Calu3 (cell line): ENCODE measurements around the gene KIAA1614. TPM values are rescaled to one million over a fixed set of nuclear protein-coding genes. Genes with fewer than 3 reads are reported as not detected.

ENCODE experiments used
- BruUV-seq: library from RNA; stranded (reverse); fragments of 400-500 nt; replicated peaks from 2 replicates; lab custom pipeline; 2021; lab: Mats Ljungman, UMichigan
- CTCF ChIA-PET: fragments of 300-600 bp; sonication (Branson Sonifier 250); formaldehyde crosslinking; loops from one replicate; lab custom pipeline; 2022; ENCODE audit warnings: antibody characterized with exemption; lab: Charles Lee
- DNase-seq: peaks from one replicate; pipeline ENCODE4 v3.0.0; 2022
- H3K27ac Mint-ChIP-seq: one replicate; pipeline ENCODE4 v1.8.0; 2022; ENCODE audit warnings: mixed read lengths; ENCODE audit not compliant: unreplicated experiment
- H3K27me3 Mint-ChIP-seq: one replicate; pipeline ENCODE4 v1.8.0; 2022; ENCODE audit warnings: mixed read lengths; ENCODE audit not compliant: unreplicated experiment
- H3K36me3 Mint-ChIP-seq: one replicate; pipeline ENCODE4 v1.8.0; 2022; ENCODE audit warnings: mild to moderate bottlenecking, moderate library complexity, mixed read lengths; ENCODE audit not compliant: insufficient read depth, unreplicated experiment
- H3K4me1 Mint-ChIP-seq: one replicate; pipeline ENCODE4 v1.8.0; 2022; ENCODE audit warnings: mild to moderate bottlenecking, low read depth, mixed read lengths; ENCODE audit not compliant: unreplicated experiment
- H3K4me3 Mint-ChIP-seq: one replicate; pipeline ENCODE4 v1.8.0; 2022; ENCODE audit warnings: mild to moderate bottlenecking, low read depth, moderate library complexity, mixed read lengths; ENCODE audit not compliant: unreplicated experiment
- H3K9me3 Mint-ChIP-seq: one replicate; pipeline ENCODE4 v1.8.0; 2022; ENCODE audit warnings: low read depth, mixed read lengths; ENCODE audit not compliant: unreplicated experiment
- CTCF ChIP-seq: fragments of 200-600 bp; IDR thresholded peaks from one replicate; pipeline ENCODE4 v1.8.0; 2022; ENCODE audit warnings: antibody characterized with exemption; ENCODE audit not compliant: unreplicated experiment
- intact Hi-C: fragments of 100-400 bp; cut with micrococcal nuclease; formaldehyde crosslinking; loops from one replicate; pipeline ENCODE4 v1.10.0; 2022; ENCODE audit not compliant: unreplicated experiment
- total RNA-seq: library from RNA; stranded (reverse); gene quantifications from 2 replicates; pipeline ENCODE4 v1.2.3, GENCODE V29; 2022

Gene KIAA1614
- total RNA-seq, 1 experiment from 2014 or later = 0.19 TPM

- BruUV-seq = no TSS peak
- intact Hi-C loops = no loop called here
- Mint-ChIP-seq H3K4me3 (no peak overlapping the region), H3K27ac (no peak overlapping the region), H3K36me3 (no peaks in the 10 kb centered on the region), H3K4me1 (no peaks in the 10 kb centered on the region), H3K27me3 (no peaks in the 10 kb centered on the region), H3K9me3 (no peaks in the 10 kb centered on the region)
- DNase-seq = no peak
- CTCF ChIA-PET = no interaction called here
- TF ChIP-seq CTCF = no peak
These were observed 19.7 kb downstream of the KIAA1614 start for GRCh38 chr1:180932378-180932777.

GRCh38 chr1:180933141-180933540 lies 20.4 kb downstream of the KIAA1614 start:
- H3K4me1 Mint-ChIP-seq = no peaks in the 10 kb centered on the region
- no peak overlapping the region for H3K4me3 Mint-ChIP-seq
- TF ChIP-seq CTCF = no peak
- peaks cover 4% of the 10 kb centered on the region for H3K27me3 Mint-ChIP-seq
- intact Hi-C loops = no loop called here
- DNase-seq = no peak
- BruUV-seq = no TSS peak
- CTCF ChIA-PET = no interaction called here
- H3K36me3 Mint-ChIP-seq = no peaks in the 10 kb centered on the region
- no peaks in the 10 kb centered on the region for H3K9me3 Mint-ChIP-seq
- no peak overlapping the region for H3K27ac Mint-ChIP-seq

GRCh38 chr1:180934563-180934962 lies 21.9 kb downstream of the KIAA1614 start:
- no peak overlapping the region for H3K4me3 Mint-ChIP-seq
- no peaks in the 10 kb centered on the region for H3K36me3 Mint-ChIP-seq
- no peak for DNase-seq
- no peaks in the 10 kb centered on the region for H3K4me1 Mint-ChIP-seq
- TF ChIP-seq CTCF = no peak
- H3K9me3 Mint-ChIP-seq = no peaks in the 10 kb centered on the region
- CTCF ChIA-PET = no interaction called here
- no peak overlapping the region for H3K27ac Mint-ChIP-seq
- peaks cover 19% of the 10 kb centered on the region for H3K27me3 Mint-ChIP-seq
- intact Hi-C loops = no loop called here
- no TSS peak for BruUV-seq

GRCh38 chr1:180935326-180936109 lies 22.8 kb downstream of the KIAA1614 start:
- TF ChIP-seq CTCF = no peak
- Mint-ChIP-seq H3K27me3 (peaks cover 28% of the 10 kb centered on the region), H3K27ac (no peak overlapping the region), H3K4me3 (no peak overlapping the region), H3K4me1 (no peaks in the 10 kb centered on the region), H3K9me3 (no peaks in the 10 kb centered on the region), H3K36me3 (no peaks in the 10 kb centered on the region)
- CTCF ChIA-PET = interaction anchor here (0.5 kb wide), 1 partner anchor 435 kb away, joined by 3 read pairs; no protein-coding TSS in a partner anchor
- BruUV-seq = no TSS peak
- DNase-seq = no peak
- intact Hi-C loops = no loop called here
